CD14-positive monocyte (primary cell): Measurements from ENCODE around the gene EIF1. TPM values are rescaled to one million over a fixed set of nuclear protein-coding genes. Genes with fewer than 3 reads are reported as not detected.

ENCODE experiments used
- DNase-seq, 3 donors: peaks; one replicate each; pipeline ENCODE4 v3.0.0-alpha.2; 2011 to 2022
- H2AFZ ChIP-seq: 2 replicates; pipeline ENCODE4 v1.6.0; 2012; ENCODE audit warnings: mild to moderate bottlenecking, low read depth, low read length, inconsistent platforms; ENCODE audit not compliant: insufficient read depth, poor library complexity, severe bottlenecking
- H3K27ac ChIP-seq, 2 donors: 1 replicate in 1 of 2; 2 replicates in 1 of 2; pipeline ENCODE4 v1.5.1; 2012 to 2013; ENCODE audit warnings: low read length in 2 of 2, control low read depth in 1 of 2, inconsistent platforms in 1 of 2, low read depth in 1 of 2, mild to moderate bottlenecking in 1 of 2
- H3K27me3 ChIP-seq, 2 donors: one replicate each; pipeline versions ENCODE4 v1.6.0 to v1.6.1; 2011 to 2013; ENCODE audit warnings: low read length in 2 of 2; ENCODE audit not compliant: control insufficient read depth in 2 of 2, insufficient read depth in 2 of 2
- H3K36me3 ChIP-seq, 2 donors: replicated peaks in 1 of 2; 1 replicate in 1 of 2; 2 replicates in 1 of 2; pipeline versions ENCODE4 v1.5.1 to v1.6.1; 2012 to 2013; ENCODE audit warnings: low read length in 2 of 2, control low read depth in 1 of 2, inconsistent platforms in 1 of 2, mild to moderate bottlenecking in 1 of 2; ENCODE audit not compliant: insufficient read depth in 2 of 2, control insufficient read depth in 1 of 2
- H3K4me1 ChIP-seq, 2 donors: 1 replicate in 1 of 2; 2 replicates in 1 of 2; pipeline versions ENCODE4 v1.5.1 to v1.6.1; 2012 to 2013; ENCODE audit warnings: low read length in 2 of 2, control low read depth in 1 of 2, inconsistent platforms in 1 of 2, mild to moderate bottlenecking in 1 of 2, moderate library complexity in 1 of 2; ENCODE audit not compliant: insufficient read depth in 2 of 2, control insufficient read depth in 1 of 2
- H3K4me2 ChIP-seq: replicated peaks from 2 replicates; pipeline ENCODE3; 2012; ENCODE audit warnings: low read length, moderate library complexity, mild to moderate bottlenecking; ENCODE audit not compliant: poor library complexity, severe bottlenecking; ENCODE audit errors: extremely low read depth
- H3K4me3 ChIP-seq, 3 experiments: fragments of 200-600 bp in 1 of 3; sonication (generic) in 1 of 3; replicated peaks in 1 of 3; 1 replicate in 2 of 3; 2 replicates in 1 of 3; pipeline ENCODE4 v1.5.1; 2011 to 2013; ENCODE audit warnings: low read length in 3 of 3, mild to moderate bottlenecking in 3 of 3, control low read depth in 2 of 3, low read depth in 2 of 3, inconsistent platforms in 1 of 3, moderate library complexity in 1 of 3
- H3K79me2 ChIP-seq: 2 replicates; pipeline ENCODE4 v1.6.0; 2012; ENCODE audit warnings: mild to moderate bottlenecking, control low read depth, inconsistent platforms, low read length, moderate library complexity; ENCODE audit not compliant: insufficient read depth
- H3K9ac ChIP-seq: 2 replicates; pipeline ENCODE4 v1.6.0; 2017; ENCODE audit warnings: low read length, mild to moderate bottlenecking; ENCODE audit not compliant: insufficient read depth, poor library complexity, severe bottlenecking
- H3K9me3 ChIP-seq, 2 donors: replicated peaks in 1 of 2; 1 replicate in 1 of 2; 2 replicates in 1 of 2; pipeline versions ENCODE4 v1.5.1 to v1.6.1; 2012 to 2013; ENCODE audit warnings: low read length in 2 of 2, control low read depth in 1 of 2; ENCODE audit not compliant: control insufficient read depth in 1 of 2, insufficient read depth in 1 of 2
- H4K20me1 ChIP-seq: 2 replicates; pipeline ENCODE4 v1.6.0; 2012; ENCODE audit warnings: mild to moderate bottlenecking, low read length, control low read depth, moderate library complexity; ENCODE audit not compliant: insufficient read depth
- H3K27ac Mint-ChIP-seq, 7 donors: one replicate each; pipeline ENCODE4 v1.8.0; 2020; ENCODE audit warnings: mild to moderate bottlenecking in 7 of 7, mixed read lengths in 7 of 7, moderate library complexity in 6 of 7, inconsistent platforms in 2 of 7
- H3K27me3 Mint-ChIP-seq, 3 donors: one replicate each; pipeline ENCODE4 v1.8.0; 2021 to 2022; ENCODE audit warnings: low read depth in 3 of 3, mild to moderate bottlenecking in 3 of 3, mixed read lengths in 3 of 3, moderate library complexity in 3 of 3, inconsistent platforms in 1 of 3
- H3K36me3 Mint-ChIP-seq, 2 donors: one replicate each; pipeline ENCODE4 v1.8.0; 2020; ENCODE audit warnings: mixed read lengths in 2 of 2, inconsistent platforms in 1 of 2, mild to moderate bottlenecking in 1 of 2
- H3K4me1 Mint-ChIP-seq: one replicate; pipeline ENCODE4 v1.8.0; 2020; ENCODE audit warnings: mild to moderate bottlenecking, mixed read lengths
- H3K4me3 Mint-ChIP-seq, 2 donors: one replicate each; pipeline ENCODE4 v1.8.0; 2020; ENCODE audit warnings: mild to moderate bottlenecking in 2 of 2, mixed read lengths in 2 of 2, moderate library complexity in 1 of 2
- H3K9me3 Mint-ChIP-seq, 7 donors: one replicate each; pipeline ENCODE4 v1.8.0; 2020 to 2022; ENCODE audit warnings: mixed read lengths in 7 of 7, mild to moderate bottlenecking in 6 of 7, moderate library complexity in 6 of 7, inconsistent platforms in 2 of 7
- CTCF ChIP-seq: fragments of 200-600 bp; IDR thresholded peaks from one replicate; pipeline ENCODE4 v1.8.0; 2022; ENCODE audit warnings: antibody characterized with exemption, mild to moderate bottlenecking
- WGBS: methylation state at CpG from one replicate; pipeline ENCODE4 v1.1.5; 2013; ENCODE audit warnings: missing lambda C conversion rate; ENCODE audit not compliant: insufficient coverage; 5-methylcytosine and 5-hydroxymethylcytosine counted together
- intact Hi-C, 2 donors: fragments of 100-400 bp; cut with micrococcal nuclease; formaldehyde crosslinking; loops; one replicate each; pipeline versions ENCODE4 v1.15.0 to v1.15.1; 2023
- polyA plus RNA-seq, 3 donors: library from polyadenylated mRNA; depleted of rRNA in 1 of 3; unstranded in 2 of 3; stranded (reverse) in 1 of 3; fragments of 300-500 nt in 2 of 3; fragments of >200 nt in 1 of 3; fragmentation: Illumina TruSeq in 2 of 3; gene quantifications; 1 replicate in 2 of 3; 2 replicates in 1 of 3; pipeline ENCODE4 v1.2.3, GENCODE V29; 2012 to 2021

The EIF1 gene
- polyA plus RNA-seq, 3 donors, result 1,176 to 1,536 (median 1,425) TPM

GRCh38 chr17:41695134-41695661 lies 6.5 kb downstream of the EIF1 start:
- peaks cover 66% of the 10 kb centered on the region for H4K20me1 ChIP-seq
- H2AFZ ChIP-seq, result no peak overlapping the region
- H3K4me2 ChIP-seq, result no peak overlapping the region
- Mint-ChIP-seq H3K27me3 (peaks cover 0 to 8% (median 0%) of the 10 kb centered on the region in 3 donors), H3K27ac (peak overlapping the region; percentile 57 to 83 (median 70)), H3K4me3 (no peak overlapping the region), H3K9me3 (no peaks in the 10 kb centered on the region), H3K4me1 (peaks cover 39% of the 10 kb centered on the region), H3K36me3 (peaks cover 38 to 49% of the 10 kb centered on the region in 2 donors)
- H3K9ac ChIP-seq, result no peak overlapping the region
- peaks cover 16% of the 10 kb centered on the region for H3K79me2 ChIP-seq
- H3K4me1 ChIP-seq, result peaks cover 28 to 37% of the 10 kb centered on the region in 2 donors
- no peak for DNase-seq
- 93% methylated on average over 6 of the region's 7 CpGs for WGBS
- no peak overlapping the region for H3K4me3 ChIP-seq
- TF ChIP-seq CTCF, result no peak
- no peaks in the 10 kb centered on the region for H3K27me3 ChIP-seq
- H3K36me3 ChIP-seq, result peaks cover 38 to 51% of the 10 kb centered on the region in 2 donors
- no peaks in the 10 kb centered on the region for H3K9me3 ChIP-seq
- intact Hi-C loops, result no loop called here
- H3K27ac ChIP-seq, result no peak overlapping the region

- H3K4me1 ChIP-seq, result peaks cover 21 to 27% of the 10 kb centered on the region in 2 donors
Observed at GRCh38 chr17:41695954-41696757, 7.5 kb downstream of the EIF1 start.

More at GRCh38 chr17:41695954-41696757, 7.5 kb downstream of the EIF1 start:
- peak; percentile 75 to 83 (median 80) for DNase-seq
- H3K36me3 ChIP-seq, result peaks cover 28 to 42% of the 10 kb centered on the region in 2 donors
- TF ChIP-seq CTCF, result peak; percentile 81
- H3K9me3 ChIP-seq, result no peaks in the 10 kb centered on the region
- peaks cover 28 to 39% of the 10 kb centered on the region in 2 donors for H3K36me3 Mint-ChIP-seq
- H3K27ac Mint-ChIP-seq, result peak overlapping the region; percentile 57 to 86 (median 77)
- 90% methylated on average over 2 of the region's 11 CpGs for WGBS
- peaks cover 30% of the 10 kb centered on the region for H3K4me1 Mint-ChIP-seq
- no peak overlapping the region for H3K4me2 ChIP-seq
- H3K27ac ChIP-seq, result no peak overlapping the region
- no peak overlapping the region for H3K4me3 Mint-ChIP-seq
- H2AFZ ChIP-seq, result no peak overlapping the region
- H3K9ac ChIP-seq, result no peak overlapping the region
- peaks cover 0 to 7% (median 0%) of the 10 kb centered on the region in 3 donors for H3K27me3 Mint-ChIP-seq
- no peak overlapping the region for H3K4me3 ChIP-seq
- intact Hi-C loops, result no loop called here
- peaks cover 6% of the 10 kb centered on the region for H3K79me2 ChIP-seq
- no peaks in the 10 kb centered on the region for H3K9me3 Mint-ChIP-seq
- peaks cover 56% of the 10 kb centered on the region for H4K20me1 ChIP-seq
- H3K27me3 ChIP-seq, result no peaks in the 10 kb centered on the region
